Measurements from ENCODE around the gene CHCHD3. TPM values are rescaled to one million over a fixed set of nuclear protein-coding genes. Genes with fewer than 3 reads are reported as not detected.

CHCHD3 gene
- polyA plus RNA-seq, 1 donor (not counting 4 experiments of a cell fraction or from before 2014, with no cell fraction given), result 59.2 TPM

GRCh38 chr7:133030346-133030745 is 51.5 kb downstream of the CHCHD3 start:
- H3K9me3 ChIP-seq (ENCODE audit: control insufficient read depth, low read depth, low read length), result no peaks in the 10 kb centered on the region
- TF ChIP-seq EZH2 (IDR thresholded peaks at IDR 0.05; ENCODE audit: low read length) (no peak), CTCF (optimal IDR thresholded peaks at IDR 0.05 in 1 of 3, IDR thresholded peaks at IDR 0.05 in 1 of 3, conservative IDR thresholded peaks at IDR 0.05 in 1 of 3; ENCODE audit: extremely low read depth in 1 of 3, insufficient read depth in 2 of 3, low read length in 3 of 3) (no peak)
- no peak for FAIRE-seq
- H3K27me3 ChIP-seq (ENCODE audit: control insufficient read depth, extremely low read depth, insufficient read depth, low read length), result no peaks in the 10 kb centered on the region
- H3K9ac ChIP-seq (ENCODE audit: control insufficient read depth, extremely low read depth, insufficient read depth, low read length), result no peak overlapping the region
- no peak overlapping the region for H2AFZ ChIP-seq (ENCODE audit: control insufficient read depth, low read length)
- no peaks in the 10 kb centered on the region for H3K9me1 ChIP-seq (ENCODE audit: control insufficient read depth, extremely low read depth, insufficient read depth, low read length)
- H3K79me2 ChIP-seq (ENCODE audit: control insufficient read depth, insufficient read depth, low read length), result peaks cover 9% of the 10 kb centered on the region
- H3K4me1 ChIP-seq (ENCODE audit: control insufficient read depth, extremely low read depth, insufficient read depth, low read length), result no peaks in the 10 kb centered on the region
- no peaks in the 10 kb centered on the region for H3K36me3 ChIP-seq (ENCODE audit: control insufficient read depth in 2 of 2, extremely low read depth in 1 of 2, insufficient read depth in 2 of 2, low read length in 2 of 2)
- no peaks in the 10 kb centered on the region for H4K20me1 ChIP-seq (ENCODE audit: control insufficient read depth, extremely low read depth, insufficient read depth, low read length)
- H3K27ac ChIP-seq (ENCODE audit: control insufficient read depth, insufficient read depth, low read length), result no peak overlapping the region
- no peak for DNase-seq (ENCODE audit: low read depth, low spot score)
- dilution Hi-C loops (cut with MboI; ENCODE audit: extremely low pct_ligation_motif_present, low sequenced_read_pairs), result no loop called here
- H3K4me3 ChIP-seq (ENCODE audit: control insufficient read depth in 2 of 3, extremely low read depth in 1 of 3, insufficient read depth in 2 of 3, low read depth in 1 of 3, low read length in 3 of 3), result no peak overlapping the region
- no peak overlapping the region for H3K4me2 ChIP-seq (ENCODE audit: control insufficient read depth, extremely low read depth, insufficient read depth, low read depth, low read length)

DNA sequence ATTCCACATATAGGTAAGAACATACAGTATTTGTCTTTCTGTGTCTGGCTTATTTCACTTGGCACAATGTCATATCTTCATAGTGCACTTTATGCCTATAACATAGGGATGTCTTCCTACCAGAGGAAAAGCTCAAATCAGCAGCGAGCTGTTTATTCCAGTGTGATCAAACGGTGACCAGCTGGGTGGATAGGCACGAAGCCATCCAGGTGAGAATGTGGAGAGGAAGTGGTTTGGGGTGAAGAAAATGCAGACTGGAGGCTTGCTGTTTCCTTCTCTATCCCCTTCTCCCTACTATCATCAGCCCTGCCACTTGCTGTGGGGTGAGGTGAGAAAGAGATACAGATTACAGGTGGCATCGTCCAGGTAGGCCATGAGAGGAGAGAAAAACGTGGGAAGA is 52.4 kb downstream of the CHCHD3 start:
- Histone ChIP-seq H3K4me2 (ENCODE audit: control insufficient read depth, extremely low read depth, insufficient read depth, low read depth, low read length) (no peak overlapping the region), H3K4me1 (ENCODE audit: control insufficient read depth, extremely low read depth, insufficient read depth, low read length) (no peaks in the 10 kb centered on the region), H2AFZ (ENCODE audit: control insufficient read depth, low read length) (no peak overlapping the region), H3K79me2 (ENCODE audit: control insufficient read depth, insufficient read depth, low read length) (peaks cover 9% of the 10 kb centered on the region), H3K4me3 (ENCODE audit: control insufficient read depth in 2 of 3, extremely low read depth in 1 of 3, insufficient read depth in 2 of 3, low read depth in 1 of 3, low read length in 3 of 3) (no peak overlapping the region), H3K9me3 (ENCODE audit: control insufficient read depth, low read depth, low read length) (no peaks in the 10 kb centered on the region), H4K20me1 (ENCODE audit: control insufficient read depth, extremely low read depth, insufficient read depth, low read length) (no peaks in the 10 kb centered on the region), H3K9ac (ENCODE audit: control insufficient read depth, extremely low read depth, insufficient read depth, low read length) (no peak overlapping the region), H3K36me3 (ENCODE audit: control insufficient read depth in 2 of 2, extremely low read depth in 1 of 2, insufficient read depth in 2 of 2, low read length in 2 of 2) (no peaks in the 10 kb centered on the region), H3K9me1 (ENCODE audit: control insufficient read depth, extremely low read depth, insufficient read depth, low read length) (no peaks in the 10 kb centered on the region), H3K27ac (ENCODE audit: control insufficient read depth, insufficient read depth, low read length) (no peak overlapping the region), H3K27me3 (ENCODE audit: control insufficient read depth, extremely low read depth, insufficient read depth, low read length) (no peaks in the 10 kb centered on the region)
- TF ChIP-seq CTCF (optimal IDR thresholded peaks at IDR 0.05 in 1 of 3, IDR thresholded peaks at IDR 0.05 in 1 of 3, conservative IDR thresholded peaks at IDR 0.05 in 1 of 3; ENCODE audit: extremely low read depth in 1 of 3, insufficient read depth in 2 of 3, low read length in 3 of 3), result no peak
- TF ChIP-seq EZH2 (IDR thresholded peaks at IDR 0.05; ENCODE audit: low read length), result no peak
- dilution Hi-C loops (cut with MboI; ENCODE audit: extremely low pct_ligation_motif_present, low sequenced_read_pairs), result no loop called here
- FAIRE-seq, result no peak
- DNase-seq (ENCODE audit: low read depth, low spot score), result no peak
